ENCODE measurements around the gene CTSZ.

DNA sequence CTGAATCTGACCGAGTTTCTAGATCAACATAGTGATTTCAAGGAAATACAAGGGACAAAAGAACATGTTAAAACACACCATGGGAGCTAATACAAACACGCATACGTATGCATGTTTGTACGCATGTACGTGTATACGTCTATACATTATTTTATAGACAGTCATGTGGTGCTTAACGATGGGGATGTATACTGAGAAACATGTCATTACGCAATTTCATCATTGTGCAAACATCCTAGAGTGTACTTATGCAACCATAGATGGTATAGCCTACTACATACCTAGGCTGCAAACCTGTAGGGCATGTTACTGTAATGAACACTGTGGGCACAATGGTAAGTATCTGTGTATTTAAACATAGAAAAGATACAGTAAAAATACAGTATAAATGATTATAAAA is 51.0 kb downstream of the CTSZ start:
- TF ChIP-seq ZFP30 (CRISPR knock-in tag; IDR thresholded peaks at IDR 0.05): no peak
- no peak for TF ChIP-seq SNAI2 (CRISPR knock-in tag; IDR thresholded peaks at IDR 0.05)
- TF ChIP-seq, protein P1, sequence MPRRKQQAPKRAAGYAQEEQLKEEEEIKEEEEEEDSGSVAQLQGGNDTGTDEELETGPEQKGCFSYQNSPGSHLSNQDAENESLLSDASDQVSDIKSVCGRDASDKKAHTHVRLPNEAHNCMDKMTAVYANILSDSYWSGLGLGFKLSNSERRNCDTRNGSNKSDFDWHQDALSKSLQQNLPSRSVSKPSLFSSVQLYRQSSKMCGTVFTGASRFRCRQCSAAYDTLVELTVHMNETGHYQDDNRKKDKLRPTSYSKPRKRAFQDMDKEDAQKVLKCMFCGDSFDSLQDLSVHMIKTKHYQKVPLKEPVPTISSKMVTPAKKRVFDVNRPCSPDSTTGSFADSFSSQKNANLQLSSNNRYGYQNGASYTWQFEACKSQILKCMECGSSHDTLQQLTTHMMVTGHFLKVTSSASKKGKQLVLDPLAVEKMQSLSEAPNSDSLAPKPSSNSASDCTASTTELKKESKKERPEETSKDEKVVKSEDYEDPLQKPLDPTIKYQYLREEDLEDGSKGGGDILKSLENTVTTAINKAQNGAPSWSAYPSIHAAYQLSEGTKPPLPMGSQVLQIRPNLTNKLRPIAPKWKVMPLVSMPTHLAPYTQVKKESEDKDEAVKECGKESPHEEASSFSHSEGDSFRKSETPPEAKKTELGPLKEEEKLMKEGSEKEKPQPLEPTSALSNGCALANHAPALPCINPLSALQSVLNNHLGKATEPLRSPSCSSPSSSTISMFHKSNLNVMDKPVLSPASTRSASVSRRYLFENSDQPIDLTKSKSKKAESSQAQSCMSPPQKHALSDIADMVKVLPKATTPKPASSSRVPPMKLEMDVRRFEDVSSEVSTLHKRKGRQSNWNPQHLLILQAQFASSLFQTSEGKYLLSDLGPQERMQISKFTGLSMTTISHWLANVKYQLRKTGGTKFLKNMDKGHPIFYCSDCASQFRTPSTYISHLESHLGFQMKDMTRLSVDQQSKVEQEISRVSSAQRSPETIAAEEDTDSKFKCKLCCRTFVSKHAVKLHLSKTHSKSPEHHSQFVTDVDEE (CRISPR knock-in tag; IDR thresholded peaks at IDR 0.05): no peak
- TF ChIP-seq, protein P2, sequence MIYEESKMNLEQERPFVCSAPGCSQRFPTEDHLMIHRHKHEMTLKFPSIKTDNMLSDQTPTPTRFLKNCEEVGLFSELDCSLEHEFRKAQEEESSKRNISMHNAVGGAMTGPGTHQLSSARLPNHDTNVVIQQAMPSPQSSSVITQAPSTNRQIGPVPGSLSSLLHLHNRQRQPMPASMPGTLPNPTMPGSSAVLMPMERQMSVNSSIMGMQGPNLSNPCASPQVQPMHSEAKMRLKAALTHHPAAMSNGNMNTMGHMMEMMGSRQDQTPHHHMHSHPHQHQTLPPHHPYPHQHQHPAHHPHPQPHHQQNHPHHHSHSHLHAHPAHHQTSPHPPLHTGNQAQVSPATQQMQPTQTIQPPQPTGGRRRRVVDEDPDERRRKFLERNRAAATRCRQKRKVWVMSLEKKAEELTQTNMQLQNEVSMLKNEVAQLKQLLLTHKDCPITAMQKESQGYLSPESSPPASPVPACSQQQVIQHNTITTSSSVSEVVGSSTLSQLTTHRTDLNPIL (CRISPR knock-in tag; IDR thresholded peaks at IDR 0.05; ENCODE audit: low read depth): no peak
- no peak for TF ChIP-seq ZFP3 (CRISPR knock-in tag; IDR thresholded peaks at IDR 0.05)
- TF ChIP-seq, protein P3, sequence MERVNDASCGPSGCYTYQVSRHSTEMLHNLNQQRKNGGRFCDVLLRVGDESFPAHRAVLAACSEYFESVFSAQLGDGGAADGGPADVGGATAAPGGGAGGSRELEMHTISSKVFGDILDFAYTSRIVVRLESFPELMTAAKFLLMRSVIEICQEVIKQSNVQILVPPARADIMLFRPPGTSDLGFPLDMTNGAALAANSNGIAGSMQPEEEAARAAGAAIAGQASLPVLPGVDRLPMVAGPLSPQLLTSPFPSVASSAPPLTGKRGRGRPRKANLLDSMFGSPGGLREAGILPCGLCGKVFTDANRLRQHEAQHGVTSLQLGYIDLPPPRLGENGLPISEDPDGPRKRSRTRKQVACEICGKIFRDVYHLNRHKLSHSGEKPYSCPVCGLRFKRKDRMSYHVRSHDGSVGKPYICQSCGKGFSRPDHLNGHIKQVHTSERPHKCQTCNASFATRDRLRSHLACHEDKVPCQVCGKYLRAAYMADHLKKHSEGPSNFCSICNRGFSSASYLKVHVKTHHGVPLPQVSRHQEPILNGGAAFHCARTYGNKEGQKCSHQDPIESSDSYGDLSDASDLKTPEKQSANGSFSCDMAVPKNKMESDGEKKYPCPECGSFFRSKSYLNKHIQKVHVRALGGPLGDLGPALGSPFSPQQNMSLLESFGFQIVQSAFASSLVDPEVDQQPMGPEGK (CRISPR knock-in tag; IDR thresholded peaks at IDR 0.05; ENCODE audit: borderline replicate concordance): no peak
- no peak for TF ChIP-seq TCF4 (CRISPR knock-in tag; IDR thresholded peaks at IDR 0.05; ENCODE audit: borderline replicate concordance)
- no peak for TF ChIP-seq RARB (CRISPR knock-in tag; IDR thresholded peaks at IDR 0.05)
- TF ChIP-seq, protein P4, sequence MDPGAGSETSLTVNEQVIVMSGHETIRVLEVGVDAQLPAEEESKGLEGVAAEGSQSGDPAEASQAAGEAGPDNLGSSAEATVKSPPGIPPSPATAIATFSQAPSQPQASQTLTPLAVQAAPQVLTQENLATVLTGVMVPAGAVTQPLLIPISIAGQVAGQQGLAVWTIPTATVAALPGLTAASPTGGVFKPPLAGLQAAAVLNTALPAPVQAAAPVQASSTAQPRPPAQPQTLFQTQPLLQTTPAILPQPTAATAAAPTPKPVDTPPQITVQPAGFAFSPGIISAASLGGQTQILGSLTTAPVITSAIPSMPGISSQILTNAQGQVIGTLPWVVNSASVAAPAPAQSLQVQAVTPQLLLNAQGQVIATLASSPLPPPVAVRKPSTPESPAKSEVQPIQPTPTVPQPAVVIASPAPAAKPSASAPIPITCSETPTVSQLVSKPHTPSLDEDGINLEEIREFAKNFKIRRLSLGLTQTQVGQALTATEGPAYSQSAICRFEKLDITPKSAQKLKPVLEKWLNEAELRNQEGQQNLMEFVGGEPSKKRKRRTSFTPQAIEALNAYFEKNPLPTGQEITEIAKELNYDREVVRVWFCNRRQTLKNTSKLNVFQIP (CRISPR knock-in tag; IDR thresholded peaks at IDR 0.05; ENCODE audit: borderline replicate concordance, low read depth): no peak
- TF ChIP-seq ZC3H10 (CRISPR knock-in tag; IDR thresholded peaks at IDR 0.05): no peak
- no peak for TF ChIP-seq BACH2 (CRISPR knock-in tag; IDR thresholded peaks at IDR 0.05; ENCODE audit: borderline replicate concordance)

Measured in SK-N-SH treated with all-trans-retinoic acid at 6 μM for 48 hours (cell line).